GM19238 (cell line): Measurements from ENCODE around the gene SEPTIN10.
"Not testable (repeated sequence)": the region's sequence is repeated elsewhere in the genome, so short reads cannot be mapped to it uniquely, and the experiment has no call there.

Source experiments
- DNase-seq: peaks from one replicate; pipeline ENCODE4 v3.0.0; 2011; ENCODE audit warnings: low spot score; ENCODE audit not compliant: insufficient read length

SEPTIN10 gene

DNA sequence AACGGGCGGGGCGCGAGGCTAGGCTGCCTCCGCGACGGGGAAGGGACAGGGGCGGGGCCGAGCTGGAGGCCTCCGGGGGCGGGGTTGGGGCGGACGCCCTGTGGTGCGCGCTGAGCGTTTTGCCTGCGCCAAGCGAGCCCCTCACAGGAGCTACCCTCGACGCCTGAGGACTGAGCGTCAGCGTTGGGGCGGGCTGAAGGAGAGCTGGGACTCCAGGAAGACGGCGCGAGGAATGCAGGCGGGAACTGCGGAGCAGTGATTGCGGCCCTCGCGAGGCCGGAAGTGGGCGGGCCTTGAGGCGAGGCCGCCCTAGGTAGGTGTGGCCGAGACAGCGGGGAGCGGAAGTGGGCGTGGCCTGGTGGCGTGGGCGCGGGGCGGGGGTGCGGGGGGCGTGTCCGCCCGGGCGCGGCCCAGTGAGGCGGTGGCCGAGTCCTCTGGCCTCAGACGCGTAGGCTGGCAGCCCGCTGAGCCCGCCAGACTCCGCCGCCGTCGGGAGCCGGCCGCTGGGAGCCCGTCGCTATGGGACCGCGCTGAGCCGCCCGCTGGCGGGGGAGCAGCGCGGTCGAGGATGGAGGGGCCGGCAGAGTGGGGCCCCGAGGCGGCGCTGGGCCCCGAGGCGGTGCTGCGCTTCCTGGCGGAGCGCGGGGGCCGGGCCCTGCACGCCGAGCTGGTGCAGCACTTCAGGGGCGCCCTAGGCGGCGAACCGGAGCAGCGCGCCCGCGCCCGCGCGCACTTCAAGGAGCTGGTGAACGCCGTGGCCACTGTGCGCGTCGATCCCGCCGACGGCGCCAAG lies at the start of gene SEPTIN10, which contains the start of gene SOWAHC:
Gene SEPTIN10, minus strand, starts transcription at position 45 of the 793 bp plus-strand sequence. CDS start 139 bp downstream, outside the sequence.
Gene SOWAHC, plus strand, starts transcription at position 443 of the 793 bp plus-strand sequence. Its CDS starts 126 bp downstream, at position 569.
- peak; percentile 79 for DNase-seq

DNA sequence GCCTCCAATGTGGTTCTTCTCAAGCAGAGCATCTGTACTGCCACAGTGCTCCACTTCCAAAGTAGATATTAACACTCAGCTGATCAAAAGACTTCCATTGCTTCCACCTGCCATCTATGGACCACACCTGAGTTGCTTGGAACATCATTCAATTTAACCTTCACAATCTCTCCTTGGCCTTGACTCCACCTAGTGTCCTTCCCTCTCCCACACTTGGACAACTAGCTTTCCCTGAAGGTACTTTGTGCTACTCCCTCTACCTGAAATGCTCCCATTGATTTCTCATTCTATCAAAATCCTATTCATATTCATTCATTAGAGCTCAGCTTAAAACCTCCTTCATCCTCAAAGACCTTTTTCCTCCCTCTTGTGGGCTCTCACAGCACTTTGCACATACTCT lies 49.1 kb upstream of the SEPTIN10 start:
- no peak for DNase-seq

GRCh38 chr2:109660046-109660860 lies 46.5 kb upstream of the SEPTIN10 start:
- no peak for DNase-seq

- DNase-seq, result no peak
Measured at GRCh38 chr2:109659396-109660045, 45.8 kb upstream of the SEPTIN10 start.

GRCh38 chr2:109655287-109655686 lies 41.5 kb upstream of the SEPTIN10 start:
- no peak for DNase-seq

DNA sequence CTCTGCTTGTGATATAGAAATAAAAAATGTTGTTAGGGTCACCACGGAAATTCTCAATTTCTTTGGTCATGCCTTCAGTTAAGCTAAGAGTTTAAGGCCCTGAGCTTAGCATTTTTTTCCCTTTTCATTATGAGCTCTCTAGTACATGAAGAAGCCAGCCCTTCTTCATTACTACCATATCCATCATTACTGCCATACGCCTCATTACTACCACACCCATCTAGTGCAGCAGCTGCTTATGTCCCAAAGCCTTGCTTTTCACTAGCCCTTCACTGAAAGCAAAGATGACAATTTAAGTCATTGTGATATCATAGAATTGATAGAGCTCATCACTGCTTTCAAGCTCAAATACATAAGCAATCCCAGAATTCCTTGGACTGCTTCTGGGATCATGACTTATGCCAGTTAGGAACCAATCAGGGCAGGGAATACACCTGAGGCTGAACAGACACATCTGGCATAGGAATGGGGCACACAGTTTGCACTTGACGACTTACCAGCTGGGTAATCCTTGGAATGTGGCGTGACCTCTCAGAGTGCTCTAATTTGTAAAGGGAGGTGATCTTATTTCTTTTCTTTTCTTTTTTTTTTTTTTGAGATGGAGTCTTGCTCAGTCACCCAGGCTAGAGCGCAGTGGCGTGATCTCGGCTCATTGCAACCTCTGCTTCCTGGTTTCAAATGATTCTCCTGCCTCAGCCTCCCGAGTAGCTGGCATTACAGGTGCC lies 40.7 kb upstream of the SEPTIN10 start:
- DNase-seq, result no peak

- DNase-seq, result no peak
Measured at GRCh38 chr2:109649736-109650695, 36.2 kb upstream of the SEPTIN10 start.

DNA sequence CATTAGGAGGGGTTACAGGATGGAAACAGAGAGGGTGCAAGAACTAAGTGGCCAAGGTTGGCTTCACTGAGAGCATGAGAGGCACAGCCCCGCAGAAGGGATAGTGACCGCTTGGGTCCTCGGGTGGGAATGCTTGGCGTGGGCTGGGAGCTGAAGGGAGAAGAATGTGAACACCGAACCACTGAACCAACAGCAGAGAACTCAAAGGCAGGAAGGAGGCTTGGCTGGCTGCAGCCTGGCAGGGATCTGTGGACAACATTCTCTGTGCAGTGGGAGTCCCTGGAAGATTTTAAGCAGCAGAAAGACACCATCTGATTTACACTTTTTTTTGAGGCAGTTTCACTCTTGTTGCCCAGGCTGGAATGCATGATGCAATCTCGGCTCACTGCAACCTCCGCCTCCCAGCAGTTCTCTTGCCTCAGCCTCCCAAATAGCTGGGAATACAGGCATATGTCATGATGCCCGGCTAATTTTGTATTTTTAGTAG lies 34.3 kb upstream of the SEPTIN10 start:
- DNase-seq, result no peak

DNA sequence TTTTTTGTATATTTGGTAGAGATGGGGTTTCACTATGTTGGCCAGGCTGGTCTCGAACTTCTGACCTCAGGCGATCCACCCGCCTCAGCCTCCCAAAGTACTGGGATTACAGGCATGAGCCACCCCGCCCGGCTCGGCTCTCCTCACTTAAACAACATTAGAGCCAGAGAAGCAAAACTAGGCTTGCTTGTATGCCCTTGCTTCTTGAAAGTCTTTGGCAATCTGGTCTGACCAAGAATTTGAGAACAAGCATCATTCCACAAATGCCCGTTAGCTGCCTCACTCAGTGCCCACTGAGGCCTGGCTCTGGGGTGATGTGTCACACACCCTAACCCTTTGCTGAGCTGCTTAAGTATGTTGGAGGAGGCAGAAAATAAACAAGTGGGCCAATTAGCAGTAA lies 33.9 kb upstream of the SEPTIN10 start:
- DNase-seq, result no peak

GRCh38 chr2:109646961-109647360 lies 33.2 kb upstream of the SEPTIN10 start:
- DNase-seq, result no peak

- no peak for DNase-seq
Measured at GRCh38 chr2:109645412-109646184, 31.8 kb upstream of the SEPTIN10 start.

DNA sequence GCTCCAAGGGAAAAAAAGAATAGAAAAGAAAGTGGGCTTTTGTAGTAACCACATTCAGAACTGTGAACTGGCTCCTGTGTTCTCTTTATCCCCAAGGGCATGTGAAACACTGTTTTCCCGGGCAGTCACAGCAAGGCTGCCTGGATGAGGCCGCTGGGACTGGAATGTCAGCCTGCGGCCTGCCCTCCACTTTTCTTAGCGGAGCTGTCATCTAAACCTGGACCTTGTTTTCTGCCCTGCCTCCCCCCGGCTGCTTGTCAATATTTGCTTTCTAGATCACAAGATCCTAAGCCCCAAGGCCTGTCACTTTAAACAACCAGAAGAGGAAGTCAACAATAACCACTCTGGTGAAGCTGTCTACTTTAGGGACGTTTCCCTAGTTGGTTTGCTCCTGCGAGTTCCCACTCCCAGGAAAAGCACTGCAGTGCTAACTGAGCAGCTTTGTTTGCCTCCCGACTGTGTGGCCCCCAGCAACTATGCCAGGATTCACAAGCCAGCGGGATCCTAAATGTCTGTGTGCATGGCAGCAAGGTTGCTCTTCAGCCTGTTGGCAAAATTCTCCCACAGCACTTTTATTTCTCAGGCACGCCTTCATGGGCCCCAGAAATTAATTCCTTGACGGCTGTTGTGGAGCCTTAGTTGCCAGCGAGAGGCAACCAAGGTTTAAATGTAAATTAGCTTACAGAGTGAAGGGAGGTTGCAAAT lies 31.0 kb upstream of the SEPTIN10 start:
- DNase-seq, result no peak

DNA sequence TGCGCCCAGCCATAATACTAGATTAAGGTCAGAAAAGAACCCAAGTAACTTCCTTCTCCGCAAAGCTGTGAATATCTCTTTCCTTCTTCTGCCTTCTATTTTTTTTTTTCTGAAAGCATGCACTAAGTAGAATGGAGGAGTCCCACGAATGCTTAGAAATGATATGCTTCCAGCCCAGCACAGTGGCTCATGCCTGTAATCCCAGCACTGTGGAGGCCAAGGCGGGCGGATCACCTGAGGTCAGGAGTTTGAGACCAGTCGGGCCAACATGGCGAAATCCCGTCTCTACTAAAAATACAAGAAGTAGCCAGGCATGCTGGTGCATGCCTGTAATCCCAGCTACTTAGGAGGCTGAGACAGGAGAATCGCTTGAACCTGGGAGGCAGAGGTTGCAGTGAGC lies 26.2 kb upstream of the SEPTIN10 start:
- DNase-seq, result not testable (repeated sequence)

DNA sequence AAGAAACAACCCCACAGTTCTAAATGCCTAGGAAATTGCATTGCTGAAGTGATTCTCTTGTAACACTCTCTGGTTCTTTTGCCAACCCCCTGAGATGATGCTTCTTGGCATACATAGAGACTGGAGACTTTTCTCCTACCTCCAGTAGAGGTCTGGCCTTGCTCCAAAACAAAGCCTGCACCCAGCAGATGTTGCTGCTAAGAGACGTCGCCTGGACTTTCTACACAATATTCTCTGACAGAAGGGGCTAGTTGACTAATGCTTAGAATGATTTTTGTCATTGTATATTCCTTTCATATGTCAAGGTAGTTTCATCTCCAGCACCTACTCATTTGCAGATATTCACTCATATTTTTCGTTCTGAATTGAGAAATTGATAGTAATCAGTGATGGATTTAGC lies 25.0 kb upstream of the SEPTIN10 start:
- no peak for DNase-seq

DNA sequence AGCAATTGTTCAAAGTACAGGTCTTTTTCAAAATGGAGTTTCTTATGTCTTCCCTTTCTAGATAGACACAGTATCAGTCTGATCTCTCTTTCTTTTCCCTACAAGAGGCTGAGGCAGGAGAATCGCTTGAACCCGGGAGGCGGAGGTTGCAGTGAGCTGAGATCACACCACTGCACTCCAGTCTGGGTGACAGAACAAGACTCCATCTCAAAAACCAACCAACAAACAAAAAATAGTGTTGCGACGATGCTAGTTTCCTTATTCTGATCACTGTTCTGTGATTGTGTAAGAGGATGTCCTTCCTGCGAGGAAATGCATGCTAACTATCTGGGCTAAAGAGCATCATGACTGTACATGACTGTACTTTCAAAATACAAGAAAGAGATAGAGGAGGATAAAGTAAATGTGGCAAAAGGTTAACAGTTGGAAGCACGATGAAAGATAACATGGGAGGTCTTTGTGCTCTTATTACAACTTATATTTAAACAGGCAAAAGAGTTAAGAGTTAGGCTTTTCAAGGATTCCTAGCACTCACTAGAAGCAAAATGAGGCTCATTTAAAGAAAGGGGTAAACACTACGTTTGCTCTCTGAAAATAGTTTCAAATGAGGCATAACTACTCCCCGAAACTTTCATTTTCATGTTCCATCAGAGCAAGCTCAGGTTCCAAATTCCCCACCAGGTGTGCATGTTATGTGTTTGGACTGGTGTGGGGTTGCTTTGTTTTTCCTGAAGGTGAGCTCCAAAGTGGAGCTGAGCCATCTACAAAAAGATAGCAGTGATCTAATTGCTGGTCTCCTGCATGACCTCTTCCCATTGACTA lies 24.2 kb upstream of the SEPTIN10 start:
- no peak for DNase-seq

- DNase-seq, result no peak
Measured at GRCh38 chr2:109636317-109636716, 22.6 kb upstream of the SEPTIN10 start.

- no peak for DNase-seq
Measured at GRCh38 chr2:109635426-109636304, 21.9 kb upstream of the SEPTIN10 start.
